ENCODE data around the gene SLC8B1.

DNA sequence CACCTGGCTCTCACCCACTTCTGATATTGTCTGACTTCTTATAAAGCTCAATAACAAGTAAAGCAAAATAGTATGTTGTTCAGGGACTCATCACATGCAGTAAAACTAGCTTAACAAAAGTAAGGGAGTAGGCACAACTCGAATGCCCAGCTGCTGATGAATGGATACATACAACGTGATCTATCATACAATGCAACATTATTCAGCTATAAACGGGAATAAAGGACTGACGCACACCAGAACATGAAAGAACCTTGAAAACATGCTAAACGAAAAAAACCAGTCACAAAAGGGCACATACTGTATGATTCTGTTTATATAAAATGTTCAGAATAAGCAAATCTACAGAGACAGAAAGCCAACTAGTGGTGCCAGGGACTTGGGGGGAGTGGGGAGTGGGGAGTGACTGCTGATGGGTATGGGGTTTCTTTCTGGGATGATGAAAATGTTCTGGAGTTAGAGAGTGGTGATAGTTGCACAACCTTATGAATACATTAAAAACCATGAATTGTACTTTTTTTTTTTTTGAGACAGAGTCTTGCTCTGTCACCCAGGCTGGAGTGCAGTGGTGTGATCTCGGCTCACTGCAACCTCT, 34.6 kb upstream of the SLC8B1 start:
- TF ChIP-seq TAF1 (conservative IDR thresholded peaks at IDR 0.05) (no peak), RXRA (IDR thresholded peaks at IDR 0.05) (no peak), JUND (IDR thresholded peaks at IDR 0.05) (no peak), NR2F2 (IDR thresholded peaks at IDR 0.05) (no peak), YY1 (IDR thresholded peaks at IDR 0.05) (no peak), EGR1 (IDR thresholded peaks at IDR 0.05; ENCODE audit: low read depth in 2 of 2) (no peak), SP1 (IDR thresholded peaks at IDR 0.05) (no peak), RAD21 (IDR thresholded peaks at IDR 0.05) (no peak)
- TF ChIP-seq, protein P1, sequence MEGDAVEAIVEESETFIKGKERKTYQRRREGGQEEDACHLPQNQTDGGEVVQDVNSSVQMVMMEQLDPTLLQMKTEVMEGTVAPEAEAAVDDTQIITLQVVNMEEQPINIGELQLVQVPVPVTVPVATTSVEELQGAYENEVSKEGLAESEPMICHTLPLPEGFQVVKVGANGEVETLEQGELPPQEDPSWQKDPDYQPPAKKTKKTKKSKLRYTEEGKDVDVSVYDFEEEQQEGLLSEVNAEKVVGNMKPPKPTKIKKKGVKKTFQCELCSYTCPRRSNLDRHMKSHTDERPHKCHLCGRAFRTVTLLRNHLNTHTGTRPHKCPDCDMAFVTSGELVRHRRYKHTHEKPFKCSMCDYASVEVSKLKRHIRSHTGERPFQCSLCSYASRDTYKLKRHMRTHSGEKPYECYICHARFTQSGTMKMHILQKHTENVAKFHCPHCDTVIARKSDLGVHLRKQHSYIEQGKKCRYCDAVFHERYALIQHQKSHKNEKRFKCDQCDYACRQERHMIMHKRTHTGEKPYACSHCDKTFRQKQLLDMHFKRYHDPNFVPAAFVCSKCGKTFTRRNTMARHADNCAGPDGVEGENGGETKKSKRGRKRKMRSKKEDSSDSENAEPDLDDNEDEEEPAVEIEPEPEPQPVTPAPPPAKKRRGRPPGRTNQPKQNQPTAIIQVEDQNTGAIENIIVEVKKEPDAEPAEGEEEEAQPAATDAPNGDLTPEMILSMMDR (IDR thresholded peaks at IDR 0.05; ENCODE audit: low read depth, low read length, missing input control) = no peak
- TF ChIP-seq, protein P2, sequence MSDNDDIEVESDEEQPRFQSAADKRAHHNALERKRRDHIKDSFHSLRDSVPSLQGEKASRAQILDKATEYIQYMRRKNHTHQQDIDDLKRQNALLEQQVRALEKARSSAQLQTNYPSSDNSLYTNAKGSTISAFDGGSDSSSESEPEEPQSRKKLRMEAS (IDR thresholded peaks at IDR 0.05) = no peak
- TF ChIP-seq, protein P3, sequence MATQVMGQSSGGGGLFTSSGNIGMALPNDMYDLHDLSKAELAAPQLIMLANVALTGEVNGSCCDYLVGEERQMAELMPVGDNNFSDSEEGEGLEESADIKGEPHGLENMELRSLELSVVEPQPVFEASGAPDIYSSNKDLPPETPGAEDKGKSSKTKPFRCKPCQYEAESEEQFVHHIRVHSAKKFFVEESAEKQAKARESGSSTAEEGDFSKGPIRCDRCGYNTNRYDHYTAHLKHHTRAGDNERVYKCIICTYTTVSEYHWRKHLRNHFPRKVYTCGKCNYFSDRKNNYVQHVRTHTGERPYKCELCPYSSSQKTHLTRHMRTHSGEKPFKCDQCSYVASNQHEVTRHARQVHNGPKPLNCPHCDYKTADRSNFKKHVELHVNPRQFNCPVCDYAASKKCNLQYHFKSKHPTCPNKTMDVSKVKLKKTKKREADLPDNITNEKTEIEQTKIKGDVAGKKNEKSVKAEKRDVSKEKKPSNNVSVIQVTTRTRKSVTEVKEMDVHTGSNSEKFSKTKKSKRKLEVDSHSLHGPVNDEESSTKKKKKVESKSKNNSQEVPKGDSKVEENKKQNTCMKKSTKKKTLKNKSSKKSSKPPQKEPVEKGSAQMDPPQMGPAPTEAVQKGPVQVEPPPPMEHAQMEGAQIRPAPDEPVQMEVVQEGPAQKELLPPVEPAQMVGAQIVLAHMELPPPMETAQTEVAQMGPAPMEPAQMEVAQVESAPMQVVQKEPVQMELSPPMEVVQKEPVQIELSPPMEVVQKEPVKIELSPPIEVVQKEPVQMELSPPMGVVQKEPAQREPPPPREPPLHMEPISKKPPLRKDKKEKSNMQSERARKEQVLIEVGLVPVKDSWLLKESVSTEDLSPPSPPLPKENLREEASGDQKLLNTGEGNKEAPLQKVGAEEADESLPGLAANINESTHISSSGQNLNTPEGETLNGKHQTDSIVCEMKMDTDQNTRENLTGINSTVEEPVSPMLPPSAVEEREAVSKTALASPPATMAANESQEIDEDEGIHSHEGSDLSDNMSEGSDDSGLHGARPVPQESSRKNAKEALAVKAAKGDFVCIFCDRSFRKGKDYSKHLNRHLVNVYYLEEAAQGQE (IDR thresholded peaks at IDR 0.05) = no peak
